ENCODE measurements around the gene TPI1. TPM values are rescaled to one million over a fixed set of nuclear protein-coding genes. Genes with fewer than 3 reads are reported as not detected.

TPI1 gene
- total and polyA plus RNA-seq, 2 donors (not counting 3 experiments of a cell fraction or from before 2014, with no cell fraction given), result 643 to 1,816 TPM

GRCh38 chr12:6883683-6884082, 16.4 kb downstream of the TPI1 start:
- Histone ChIP-seq H2AFZ (ENCODE audit: low read depth, low read length) (no peak overlapping the region), H3K27ac (ENCODE audit: insufficient read depth, low read depth, low read length) (no peak overlapping the region), H3K79me2 (ENCODE audit: control insufficient read depth, insufficient read depth, low read length) (no peaks in the 10 kb centered on the region), H3K9ac (replicated peaks; ENCODE audit: extremely low read depth, insufficient read depth, low read length) (no peak overlapping the region), H3K9me3 (replicated peaks; ENCODE audit: control insufficient read depth, insufficient read depth, low read length) (no peaks in the 10 kb centered on the region), H3K9me1 (replicated peaks; ENCODE audit: control insufficient read depth, extremely low read depth, insufficient read depth, low read length) (no peaks in the 10 kb centered on the region), H3K36me3 (ENCODE audit: control insufficient read depth in 2 of 2, extremely low read depth in 1 of 2, insufficient read depth in 2 of 2, low read length in 2 of 2) (peaks cover 3 to 11% of the 10 kb centered on the region in 2 experiments), H4K20me1 (replicated peaks; ENCODE audit: control insufficient read depth, extremely low read depth, insufficient read depth, low read length) (no peaks in the 10 kb centered on the region), H3K4me2 (ENCODE audit: insufficient read depth, low read length) (no peak overlapping the region), H3K27me3 (ENCODE audit: control insufficient read depth in 2 of 2, insufficient read depth in 2 of 2, low read length in 2 of 2) (no peaks in the 10 kb centered on the region), H3K4me1 (ENCODE audit: control insufficient read depth, extremely low read depth, insufficient read depth, low read length) (no peaks in the 10 kb centered on the region), H3K4me3 (replicated peaks in 1 of 3; ENCODE audit: insufficient read depth in 1 of 3, low read depth in 1 of 3, low read length in 3 of 3) (no peak overlapping the region)
- intact Hi-C loops (cut with micrococcal nuclease) (no loop called here), dilution Hi-C loops (cut with MboI; ENCODE audit: extremely low pct_ligation_motif_present, low sequenced_read_pairs) (no loop called here)
- no peak for TF ChIP-seq JUN (IDR thresholded peaks at IDR 0.05; ENCODE audit: borderline replicate concordance, insufficient read depth, insufficient read length, low read depth)
- TF ChIP-seq MYC (IDR thresholded peaks at IDR 0.05; ENCODE audit: low read depth, low read length), result no peak
- TF ChIP-seq, protein P1, sequence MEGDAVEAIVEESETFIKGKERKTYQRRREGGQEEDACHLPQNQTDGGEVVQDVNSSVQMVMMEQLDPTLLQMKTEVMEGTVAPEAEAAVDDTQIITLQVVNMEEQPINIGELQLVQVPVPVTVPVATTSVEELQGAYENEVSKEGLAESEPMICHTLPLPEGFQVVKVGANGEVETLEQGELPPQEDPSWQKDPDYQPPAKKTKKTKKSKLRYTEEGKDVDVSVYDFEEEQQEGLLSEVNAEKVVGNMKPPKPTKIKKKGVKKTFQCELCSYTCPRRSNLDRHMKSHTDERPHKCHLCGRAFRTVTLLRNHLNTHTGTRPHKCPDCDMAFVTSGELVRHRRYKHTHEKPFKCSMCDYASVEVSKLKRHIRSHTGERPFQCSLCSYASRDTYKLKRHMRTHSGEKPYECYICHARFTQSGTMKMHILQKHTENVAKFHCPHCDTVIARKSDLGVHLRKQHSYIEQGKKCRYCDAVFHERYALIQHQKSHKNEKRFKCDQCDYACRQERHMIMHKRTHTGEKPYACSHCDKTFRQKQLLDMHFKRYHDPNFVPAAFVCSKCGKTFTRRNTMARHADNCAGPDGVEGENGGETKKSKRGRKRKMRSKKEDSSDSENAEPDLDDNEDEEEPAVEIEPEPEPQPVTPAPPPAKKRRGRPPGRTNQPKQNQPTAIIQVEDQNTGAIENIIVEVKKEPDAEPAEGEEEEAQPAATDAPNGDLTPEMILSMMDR (IDR thresholded peaks at IDR 0.05; ENCODE audit: extremely low read depth in 1 of 2, insufficient read depth in 1 of 2, low read depth in 1 of 2, low read length in 2 of 2), result no peak
- no peak for TF ChIP-seq GATA2 (IDR thresholded peaks at IDR 0.05; ENCODE audit: insufficient read depth, insufficient read length, low read depth, low read length)
- no peak for TF ChIP-seq FOS (IDR thresholded peaks at IDR 0.05; ENCODE audit: borderline replicate concordance, insufficient read depth, low read length)
- no peak for TF ChIP-seq POLR2A (IDR thresholded peaks at IDR 0.05; ENCODE audit: low read depth, low read length)
- ChIA-PET POLR2A (no interaction called here), CTCF (no interaction called here)
- DNase-seq (ENCODE audit: low read depth, low spot score) (no peak), FAIRE-seq (no peak)
- BruUV-seq (replicated peaks), result no TSS peak

DNA sequence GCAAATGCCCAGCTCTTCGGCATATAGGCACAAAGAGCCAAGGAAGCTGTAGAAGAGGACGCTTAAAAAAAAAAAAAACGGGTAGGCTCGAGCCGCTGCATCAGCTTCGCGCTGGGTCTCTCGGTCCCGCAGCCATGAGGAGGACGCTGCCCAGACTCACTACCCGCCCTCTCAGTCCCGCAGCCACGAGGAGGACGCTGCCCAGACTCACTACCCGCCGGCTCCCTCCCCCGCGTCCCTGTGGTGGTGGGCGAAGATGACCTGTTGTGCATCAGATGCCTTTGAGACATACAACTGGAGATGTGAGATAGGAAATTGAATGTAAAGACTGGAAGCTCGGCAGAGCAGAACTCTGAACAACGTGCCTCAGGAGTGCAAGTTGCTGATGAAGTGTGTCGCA, 17.2 kb downstream of the TPI1 start:
- Histone ChIP-seq H3K27ac (ENCODE audit: insufficient read depth, low read depth, low read length) (no peak overlapping the region), H3K79me2 (ENCODE audit: control insufficient read depth, insufficient read depth, low read length) (no peaks in the 10 kb centered on the region), H3K9me3 (replicated peaks; ENCODE audit: control insufficient read depth, insufficient read depth, low read length) (no peaks in the 10 kb centered on the region), H4K20me1 (replicated peaks; ENCODE audit: control insufficient read depth, extremely low read depth, insufficient read depth, low read length) (no peaks in the 10 kb centered on the region), H3K4me3 (replicated peaks in 1 of 3; ENCODE audit: insufficient read depth in 1 of 3, low read depth in 1 of 3, low read length in 3 of 3) (no peak overlapping the region), H3K27me3 (ENCODE audit: control insufficient read depth in 2 of 2, insufficient read depth in 2 of 2, low read length in 2 of 2) (no peaks in the 10 kb centered on the region), H3K36me3 (ENCODE audit: control insufficient read depth in 2 of 2, extremely low read depth in 1 of 2, insufficient read depth in 2 of 2, low read length in 2 of 2) (peaks cover 3 to 11% of the 10 kb centered on the region in 2 experiments), H3K9me1 (replicated peaks; ENCODE audit: control insufficient read depth, extremely low read depth, insufficient read depth, low read length) (no peaks in the 10 kb centered on the region), H2AFZ (ENCODE audit: low read depth, low read length) (no peak overlapping the region), H3K4me2 (ENCODE audit: insufficient read depth, low read length) (no peak overlapping the region), H3K9ac (replicated peaks; ENCODE audit: extremely low read depth, insufficient read depth, low read length) (no peak overlapping the region), H3K4me1 (ENCODE audit: control insufficient read depth, extremely low read depth, insufficient read depth, low read length) (no peaks in the 10 kb centered on the region)
- BruUV-seq (replicated peaks), result no TSS peak
- dilution Hi-C loops (cut with MboI; ENCODE audit: extremely low pct_ligation_motif_present, low sequenced_read_pairs), result no loop called here
- ChIA-PET POLR2A (no interaction called here), CTCF (interaction anchor here (0.7 kb wide), 1 partner anchor 16 kb away, joined by 3 read pairs; no protein-coding TSS in a partner anchor)
- intact Hi-C loops (cut with micrococcal nuclease), result no loop called here
- DNase-seq (ENCODE audit: low read depth, low spot score), result no peak
- FAIRE-seq, result no peak
- TF ChIP-seq EZH2 (IDR thresholded peaks at IDR 0.05; ENCODE audit: borderline replicate concordance, low read depth, low read length, severe bottlenecking) (no peak), POLR2A (IDR thresholded peaks at IDR 0.05; ENCODE audit: low read depth, low read length) (no peak), JUN (IDR thresholded peaks at IDR 0.05; ENCODE audit: borderline replicate concordance, insufficient read depth, insufficient read length, low read depth) (no peak), FOS (IDR thresholded peaks at IDR 0.05; ENCODE audit: borderline replicate concordance, insufficient read depth, low read length) (no peak), POLR2AphosphoS5 (IDR thresholded peaks at IDR 0.05; ENCODE audit: insufficient read depth, low read depth, low read length) (no peak), MYC (IDR thresholded peaks at IDR 0.05; ENCODE audit: low read depth, low read length) (no peak), MAX (IDR thresholded peaks at IDR 0.05; ENCODE audit: insufficient read depth, insufficient read length) (no peak), GATA2 (IDR thresholded peaks at IDR 0.05; ENCODE audit: insufficient read depth, insufficient read length, low read depth, low read length) (no peak)
- TF ChIP-seq, protein P1 (IDR thresholded peaks at IDR 0.05; ENCODE audit: extremely low read depth in 1 of 2, insufficient read depth in 1 of 2, low read depth in 1 of 2, low read length in 2 of 2), result no peak
